Mesenchymal stem cell (in vitro differentiated cells and primary cell): ENCODE data around the gene TFAP2D.

Experiments used
- DNase-seq: peaks from one replicate; pipeline ENCODE4 v3.0.0-alpha.2; 2013
- H2AFZ ChIP-seq: one replicate; pipeline ENCODE4 v1.6.1; 2013; ENCODE audit warnings: low read depth, mild to moderate bottlenecking, control low read depth, inconsistent platforms, low read length, moderate library complexity
- H2AK5ac ChIP-seq: 2 replicates; pipeline ENCODE4 v1.6.1; 2013; ENCODE audit warnings: low read length, moderate library complexity, mild to moderate bottlenecking, inconsistent platforms; ENCODE audit not compliant: severe bottlenecking
- H2BK120ac ChIP-seq: one replicate; pipeline ENCODE4 v1.6.1; 2013; ENCODE audit warnings: low read depth, mild to moderate bottlenecking, inconsistent platforms, low read length, moderate library complexity
- H2BK12ac ChIP-seq, 2 experiments: one replicate each; pipeline ENCODE4 v1.6.1; 2013; ENCODE audit warnings: inconsistent platforms in 2 of 2, low read length in 2 of 2, mild to moderate bottlenecking in 2 of 2, moderate library complexity in 2 of 2, control low read depth in 1 of 2
- H2BK15ac ChIP-seq: one replicate; pipeline ENCODE4 v1.6.1; 2013; ENCODE audit warnings: mild to moderate bottlenecking, low read depth, inconsistent platforms; ENCODE audit not compliant: poor library complexity, severe bottlenecking
- H2BK5ac ChIP-seq: 2 replicates; pipeline ENCODE4 v1.6.1; 2013; ENCODE audit warnings: low read depth, mild to moderate bottlenecking, low read length, control low read depth, inconsistent platforms; ENCODE audit not compliant: poor library complexity, severe bottlenecking
- H3K14ac ChIP-seq, 2 experiments: one replicate each; pipeline ENCODE4 v1.6.1; 2013; ENCODE audit warnings: inconsistent platforms in 2 of 2, low read length in 2 of 2, control low read depth in 1 of 2, mild to moderate bottlenecking in 1 of 2, moderate library complexity in 1 of 2
- H3K18ac ChIP-seq, 2 experiments: one replicate each; pipeline ENCODE4 v1.6.1; 2013; ENCODE audit warnings: inconsistent platforms in 2 of 2, low read length in 2 of 2, control low read depth in 1 of 2, low read depth in 1 of 2, mild to moderate bottlenecking in 1 of 2
- H3K23ac ChIP-seq, 2 experiments: one replicate each; pipeline ENCODE4 v1.6.1; 2013; ENCODE audit warnings: inconsistent platforms in 2 of 2, low read length in 2 of 2, mild to moderate bottlenecking in 2 of 2, moderate library complexity in 2 of 2, control low read depth in 1 of 2
- H3K27ac ChIP-seq: 2 replicates; pipeline ENCODE4 v1.5.1; 2013; ENCODE audit warnings: mild to moderate bottlenecking, moderate library complexity, low read length, control low read depth, inconsistent platforms; ENCODE audit not compliant: poor library complexity, severe bottlenecking
- H3K27me3 ChIP-seq, 2 experiments: 2 replicates each; pipeline versions ENCODE4 v1.6.1 to v1.7.0; 2013; ENCODE audit warnings: low read length in 2 of 2, mild to moderate bottlenecking in 2 of 2, moderate library complexity in 2 of 2, control low read depth in 1 of 2, inconsistent platforms in 1 of 2; ENCODE audit not compliant: control insufficient read depth in 1 of 2, insufficient read depth in 1 of 2
- H3K36me3 ChIP-seq, 2 experiments: 2 replicates each; pipeline versions ENCODE4 v1.6.1 to v1.7.0; 2013; ENCODE audit warnings: low read length in 2 of 2, control low read depth in 1 of 2, inconsistent platforms in 1 of 2, low read depth in 1 of 2, mild to moderate bottlenecking in 1 of 2; ENCODE audit not compliant: insufficient read depth in 2 of 2, control insufficient read depth in 1 of 2
- H3K4ac ChIP-seq, 2 experiments: one replicate each; pipeline ENCODE4 v1.6.1; 2013; ENCODE audit warnings: inconsistent platforms in 2 of 2, low read length in 2 of 2, mild to moderate bottlenecking in 2 of 2, moderate library complexity in 2 of 2, control low read depth in 1 of 2, low read depth in 1 of 2
- H3K4me1 ChIP-seq: 2 replicates; pipeline ENCODE4 v1.6.1; 2013; ENCODE audit warnings: low read depth, low read length, control low read depth; ENCODE audit not compliant: control insufficient read depth, insufficient read depth
- H3K4me2 ChIP-seq: 2 replicates; pipeline ENCODE4 v1.6.1; 2013; ENCODE audit warnings: low read length, mild to moderate bottlenecking, inconsistent platforms; ENCODE audit not compliant: poor library complexity, severe bottlenecking
- H3K4me3 ChIP-seq, 2 experiments: 2 replicates each; pipeline versions ENCODE4 v1.5.1 to v1.7.0; 2013; ENCODE audit warnings: low read length in 2 of 2, mild to moderate bottlenecking in 2 of 2, control low read depth in 1 of 2, low read depth in 1 of 2; ENCODE audit not compliant: insufficient read depth in 1 of 2
- H3K79me1 ChIP-seq: replicated peaks from 2 replicates; pipeline ENCODE4 v1.6.1; 2013; ENCODE audit warnings: mild to moderate bottlenecking, control low read depth, low read length, inconsistent platforms; ENCODE audit not compliant: poor library complexity, severe bottlenecking
- H3K9ac ChIP-seq: 2 replicates; pipeline ENCODE4 v1.7.0; 2013; ENCODE audit warnings: mild to moderate bottlenecking, low read length, moderate library complexity
- H3K9me3 ChIP-seq: 2 replicates; pipeline ENCODE4 v1.7.0; 2013; ENCODE audit warnings: mild to moderate bottlenecking, low read length; ENCODE audit not compliant: control insufficient read depth
- H4K8ac ChIP-seq: one replicate; pipeline ENCODE4 v1.6.1; 2013; ENCODE audit warnings: inconsistent platforms, mild to moderate bottlenecking, low read length, moderate library complexity
- H4K91ac ChIP-seq: one replicate; pipeline ENCODE4 v1.6.1; 2013; ENCODE audit warnings: mild to moderate bottlenecking, low read length, inconsistent platforms
- WGBS: methylation state at CpG from one replicate; pipeline ENCODE4 v1.1.7; 2013; ENCODE audit warnings: mixed read lengths; 5-methylcytosine and 5-hydroxymethylcytosine counted together

TFAP2D gene

DNA sequence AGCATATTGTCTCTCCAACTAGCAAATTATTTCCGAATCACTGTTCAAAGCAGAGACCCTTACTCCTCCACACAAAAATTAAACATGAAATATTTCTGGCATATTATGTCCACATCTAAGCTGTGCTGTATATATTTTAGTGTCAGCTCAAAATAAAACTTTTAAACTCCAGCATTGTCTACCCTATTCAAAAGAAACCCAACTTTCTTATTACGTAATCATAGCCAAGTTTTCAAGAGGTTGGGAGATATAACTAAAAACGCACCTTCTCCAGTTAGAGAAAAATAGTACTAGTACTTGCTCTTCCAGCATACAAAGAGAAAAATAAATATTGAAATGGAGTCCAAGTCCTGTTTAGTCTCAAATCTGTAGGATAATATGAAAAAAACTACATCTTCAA, 24.1 kb upstream of the TFAP2D start:
- Histone ChIP-seq H3K14ac (no peak overlapping the region), H4K8ac (no peak overlapping the region), H3K4me1 (no peaks in the 10 kb centered on the region), H2AFZ (no peak overlapping the region), H3K9me3 (no peaks in the 10 kb centered on the region), H3K4me2 (no peak overlapping the region), H3K79me1 (no peaks in the 10 kb centered on the region), H2BK120ac (no peak overlapping the region), H2AK5ac (no peak overlapping the region), H3K23ac (no peak overlapping the region), H2BK5ac (no peak overlapping the region), H2BK15ac (no peak overlapping the region), H4K91ac (no peak overlapping the region), H3K36me3 (no peaks in the 10 kb centered on the region), H3K27me3 (no peaks in the 10 kb centered on the region), H3K9ac (no peak overlapping the region), H3K4ac (no peak overlapping the region), H3K27ac (no peak overlapping the region), H2BK12ac (no peak overlapping the region), H3K18ac (no peak overlapping the region), H3K4me3 (no peak overlapping the region)
- WGBS, result 68% methylated on average over 2 of the region's 3 CpGs
- no peak for DNase-seq

DNA sequence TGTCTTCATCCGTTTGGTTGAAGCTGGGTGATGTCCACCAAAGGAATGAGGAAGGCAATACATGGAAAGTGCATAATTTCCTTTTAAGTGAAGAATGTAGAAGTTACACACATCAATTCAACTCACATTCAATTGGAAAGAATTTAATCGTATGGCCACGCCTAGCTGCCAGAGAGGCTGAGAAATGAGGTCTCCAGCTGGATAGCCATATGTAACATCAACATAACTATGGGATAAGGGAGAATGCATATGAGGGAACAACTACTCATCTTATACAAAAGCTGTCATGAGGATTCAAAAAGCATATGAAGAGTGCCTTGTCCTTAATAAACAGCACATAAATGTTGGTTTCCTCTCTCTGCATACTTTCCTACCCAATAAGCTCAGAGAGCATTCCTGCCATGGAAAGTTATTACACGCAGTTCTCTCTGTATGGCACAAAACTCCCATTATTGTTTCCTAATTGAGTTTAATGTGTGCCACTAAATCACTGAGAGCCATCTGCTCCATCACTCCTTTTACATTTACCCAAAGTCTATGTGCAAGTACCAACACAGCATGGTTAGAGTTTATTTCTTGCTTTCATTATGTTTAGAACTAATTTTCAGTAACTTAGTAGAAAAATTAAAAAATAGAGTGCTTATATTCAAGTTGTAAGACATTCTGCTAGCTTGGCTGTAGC, 21.4 kb upstream of the TFAP2D start:
- H3K9me3 ChIP-seq, result no peaks in the 10 kb centered on the region
- no peaks in the 10 kb centered on the region for H3K4me1 ChIP-seq
- no peak overlapping the region for H2AK5ac ChIP-seq
- H3K14ac ChIP-seq, result no peak overlapping the region
- no peak overlapping the region for H3K4ac ChIP-seq
- H3K27me3 ChIP-seq, result no peaks in the 10 kb centered on the region
- no peak overlapping the region for H2BK120ac ChIP-seq
- H3K9ac ChIP-seq, result no peak overlapping the region
- H3K79me1 ChIP-seq, result no peaks in the 10 kb centered on the region
- H3K4me3 ChIP-seq, result no peak overlapping the region
- no peak overlapping the region for H4K8ac ChIP-seq
- DNase-seq, result no peak
- no peak overlapping the region for H3K27ac ChIP-seq
- H2BK15ac ChIP-seq, result no peak overlapping the region
- WGBS, result 62% methylated on average over 4 of the region's 4 CpGs
- H2BK5ac ChIP-seq, result no peak overlapping the region
- H4K91ac ChIP-seq, result no peak overlapping the region
- H3K18ac ChIP-seq, result no peak overlapping the region
- H3K23ac ChIP-seq, result no peak overlapping the region
- H2BK12ac ChIP-seq, result no peak overlapping the region
- H3K36me3 ChIP-seq, result no peaks in the 10 kb centered on the region
- no peak overlapping the region for H3K4me2 ChIP-seq
- H2AFZ ChIP-seq, result no peak overlapping the region

DNA sequence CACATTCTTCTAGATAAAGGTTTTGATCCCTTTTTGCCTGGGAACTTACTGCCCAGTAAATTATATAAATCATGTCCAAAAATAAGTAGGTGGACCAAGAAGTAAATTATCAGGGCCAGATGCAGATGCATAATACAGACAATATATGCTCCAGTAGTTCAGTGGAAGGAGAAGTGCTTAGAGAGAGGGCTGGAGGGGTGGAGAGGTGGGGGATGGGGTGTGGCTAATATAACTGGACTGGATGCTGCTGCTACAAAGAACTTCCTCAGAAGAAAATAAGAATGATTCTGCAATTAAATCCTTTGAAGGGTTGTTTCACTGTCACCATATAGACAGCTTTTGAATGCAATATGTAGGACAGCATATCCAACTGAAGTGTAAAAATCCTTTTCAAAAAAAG, 14.8 kb upstream of the TFAP2D start:
- Histone ChIP-seq H3K4me1 (no peaks in the 10 kb centered on the region), H2AFZ (no peak overlapping the region), H3K79me1 (no peaks in the 10 kb centered on the region), H3K27ac (no peak overlapping the region), H3K23ac (no peak overlapping the region), H3K4me3 (no peak overlapping the region), H4K8ac (no peak overlapping the region), H3K36me3 (no peaks in the 10 kb centered on the region), H3K9ac (no peak overlapping the region), H3K4me2 (no peak overlapping the region), H2BK15ac (no peak overlapping the region), H2BK5ac (no peak overlapping the region), H3K14ac (no peak overlapping the region), H3K27me3 (peaks cover 0 to 4% of the 10 kb centered on the region in 2 experiments), H2BK12ac (no peak overlapping the region), H2BK120ac (no peak overlapping the region), H4K91ac (no peak overlapping the region), H2AK5ac (no peak overlapping the region), H3K4ac (no peak overlapping the region), H3K9me3 (no peaks in the 10 kb centered on the region), H3K18ac (no peak overlapping the region)
- DNase-seq, result no peak

DNA sequence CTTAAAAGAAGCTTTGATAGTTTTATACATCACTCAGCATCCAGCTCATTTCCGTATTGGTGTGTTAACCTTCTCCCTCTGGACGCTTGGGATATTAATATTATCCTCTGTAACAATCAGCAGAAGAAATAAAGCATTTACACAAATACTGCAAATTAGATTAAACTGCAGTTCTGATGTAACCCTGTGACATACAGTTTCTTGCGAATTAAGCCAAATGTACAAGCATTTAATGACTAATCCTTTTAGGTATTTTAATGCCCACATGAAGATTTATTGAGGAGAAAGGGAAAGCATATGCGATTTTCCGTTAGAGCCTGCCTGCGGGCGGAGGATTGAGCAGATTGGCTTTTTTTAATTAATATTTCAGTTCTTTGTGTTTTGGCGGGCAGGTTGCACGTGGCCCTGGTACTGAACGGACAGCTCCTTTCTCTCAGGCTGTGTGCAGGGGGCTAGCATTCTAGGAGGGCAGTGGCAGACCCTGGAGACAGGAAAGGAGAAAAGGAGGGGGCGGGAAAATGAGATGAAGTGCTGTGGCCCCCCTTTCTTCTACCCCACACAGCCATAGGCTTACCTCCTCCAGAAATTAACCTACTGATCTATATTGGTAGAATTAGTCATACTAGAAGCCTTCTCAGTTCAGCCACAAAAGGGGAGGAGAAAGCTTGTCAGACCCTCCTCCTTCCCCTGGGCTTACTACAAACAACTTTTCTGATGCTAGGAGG, 14.1 kb upstream of the TFAP2D start:
- H2BK12ac ChIP-seq, result no peak overlapping the region
- no peaks in the 10 kb centered on the region for H3K4me1 ChIP-seq
- no peak overlapping the region for H3K14ac ChIP-seq
- H3K27ac ChIP-seq, result no peak overlapping the region
- H3K36me3 ChIP-seq, result no peaks in the 10 kb centered on the region
- DNase-seq, result no peak
- no peak overlapping the region for H3K4me2 ChIP-seq
- H3K9me3 ChIP-seq, result no peaks in the 10 kb centered on the region
- no peak overlapping the region for H2BK120ac ChIP-seq
- H4K91ac ChIP-seq, result no peak overlapping the region
- WGBS, result 14% methylated on average over 9 of the region's 11 CpGs
- no peak overlapping the region for H2AFZ ChIP-seq
- no peak overlapping the region for H2BK5ac ChIP-seq
- H3K23ac ChIP-seq, result no peak overlapping the region
- no peak overlapping the region for H3K4me3 ChIP-seq
- no peaks in the 10 kb centered on the region for H3K79me1 ChIP-seq
- no peak overlapping the region for H2BK15ac ChIP-seq
- no peak overlapping the region for H2AK5ac ChIP-seq
- H3K27me3 ChIP-seq, result peaks cover 0 to 4% of the 10 kb centered on the region in 2 experiments
- H3K18ac ChIP-seq, result no peak overlapping the region
- H4K8ac ChIP-seq, result no peak overlapping the region
- H3K9ac ChIP-seq, result no peak overlapping the region
- no peak overlapping the region for H3K4ac ChIP-seq
